Measurements from ENCODE around the gene ZNF304. TPM values are rescaled to one million over a fixed set of nuclear protein-coding genes. Genes with fewer than 3 reads are reported as not detected.

Gene ZNF304
- total RNA-seq, 2 donors from 2014 or later: 6.6 to 8.2 TPM

DNA sequence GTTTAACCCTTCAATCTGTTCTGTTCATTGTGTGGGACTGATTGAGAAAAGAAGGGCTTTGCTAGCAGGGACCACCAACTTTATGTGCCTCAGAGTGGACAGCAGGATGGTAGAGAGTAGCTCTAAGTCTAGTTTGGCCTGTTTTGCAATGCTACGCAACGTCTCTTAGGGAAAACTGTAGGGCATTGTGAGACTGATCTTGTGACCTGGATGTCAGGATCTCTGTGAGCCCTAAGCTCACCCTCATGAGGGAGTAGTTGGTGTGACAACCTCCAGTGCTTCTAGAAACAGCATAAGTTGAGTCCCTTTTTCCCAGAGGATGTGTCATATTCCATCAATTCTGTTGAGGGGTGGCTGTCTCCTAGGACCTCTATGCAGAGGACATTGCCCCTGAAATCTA, 40.3 kb upstream of the ZNF304 start:
- no peak for TF ChIP-seq CTCF (IDR thresholded peaks at IDR 0.05)
- no peak for DNase-seq (ENCODE audit: low spot score)
- Histone ChIP-seq H3K27me3 (no peaks in the 10 kb centered on the region), H3K9me3 (no peaks in the 10 kb centered on the region), H3K4me3 (no peak overlapping the region), H3K36me3 (no peaks in the 10 kb centered on the region), H3K27ac (no peak overlapping the region), H3K4me1 (no peaks in the 10 kb centered on the region)

GRCh38 chr19:57314146-57314545, 36.9 kb upstream of the ZNF304 start:
- DNase-seq (ENCODE audit: low spot score): no peak
- H3K4me3 ChIP-seq: no peak overlapping the region
- no peaks in the 10 kb centered on the region for H3K9me3 ChIP-seq
- H3K4me1 ChIP-seq: peaks cover 0 to 2% of the 10 kb centered on the region in 2 donors
- H3K27ac ChIP-seq: no peak overlapping the region
- no peaks in the 10 kb centered on the region for H3K36me3 ChIP-seq
- no peaks in the 10 kb centered on the region for H3K27me3 ChIP-seq
- TF ChIP-seq CTCF (IDR thresholded peaks at IDR 0.05): no peak

- Histone ChIP-seq H3K27ac (no peak overlapping the region), H3K4me1 (peaks cover 0 to 23% of the 10 kb centered on the region in 2 donors), H3K36me3 (no peaks in the 10 kb centered on the region), H3K27me3 (no peaks in the 10 kb centered on the region), H3K9me3 (no peaks in the 10 kb centered on the region), H3K4me3 (peak overlapping the region; percentile 26 to 39)
- no peak for DNase-seq (ENCODE audit: low spot score)
- no peak for TF ChIP-seq CTCF (IDR thresholded peaks at IDR 0.05)
These were observed 33.6 kb upstream of the ZNF304 start for GRCh38 chr19:57317503-57317902.

GRCh38 chr19:57319869-57320179, 31.2 kb upstream of the ZNF304 start:
- TF ChIP-seq CTCF (IDR thresholded peaks at IDR 0.05): no peak
- H3K4me1 ChIP-seq: peaks cover 0 to 27% of the 10 kb centered on the region in 2 donors
- H3K27ac ChIP-seq: peak overlapping the region; percentile 90 to 92
- H3K36me3 ChIP-seq: peaks cover 15% of the 10 kb centered on the region
- no peaks in the 10 kb centered on the region for H3K9me3 ChIP-seq
- DNase-seq (ENCODE audit: low spot score): no peak
- peak overlapping the region; percentile 83 to 97 for H3K4me3 ChIP-seq
- H3K27me3 ChIP-seq: no peaks in the 10 kb centered on the region

DNA sequence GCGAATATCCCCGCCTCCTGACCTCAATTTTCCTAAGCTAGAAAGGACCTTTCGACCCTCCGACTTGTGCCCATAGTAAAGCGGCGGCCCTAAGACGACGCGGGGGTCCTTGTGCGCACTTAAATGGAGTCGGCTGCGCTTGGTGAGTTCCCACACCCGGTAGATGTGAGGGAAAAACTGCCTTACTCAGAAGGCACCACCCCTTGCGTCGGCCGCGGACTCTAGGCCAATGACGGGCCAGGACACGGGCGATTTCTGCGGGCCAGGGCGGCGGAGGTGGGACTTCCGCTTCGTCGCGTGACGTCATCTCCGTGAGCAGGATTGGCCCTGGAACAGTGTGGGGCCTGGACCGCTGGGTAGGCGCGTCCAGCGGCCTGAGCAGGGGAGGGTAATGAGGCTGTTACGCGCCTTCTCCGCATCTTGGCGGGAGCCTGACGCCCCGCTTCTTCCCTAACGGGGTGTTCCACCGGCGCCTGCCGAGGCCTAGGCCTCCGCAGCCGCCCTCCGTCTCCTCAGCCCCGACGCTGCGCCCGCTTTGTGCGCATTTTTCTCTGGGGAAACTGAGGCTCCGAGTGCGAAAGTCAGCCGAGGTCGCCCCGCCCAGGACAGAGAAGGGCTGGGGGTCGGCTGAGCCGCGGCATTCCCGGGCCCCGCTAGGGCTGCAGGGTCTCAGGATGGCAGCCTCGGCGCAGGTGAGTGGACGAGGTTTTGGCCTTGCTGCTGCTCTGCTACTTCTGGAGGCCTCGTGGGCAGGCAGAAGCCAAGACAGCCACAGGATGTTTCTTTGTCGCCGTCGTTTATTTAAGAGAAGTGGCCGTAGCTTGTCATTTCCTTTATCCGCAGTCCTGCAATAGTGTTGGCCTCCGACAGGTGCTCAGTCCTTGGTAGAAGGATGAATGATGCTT, 30.6 kb upstream of the ZNF304 start, which contains the start of gene ZNF543:
TSS of gene ZNF543 (plus strand) at position 293 of the 905 bp plus-strand sequence. CDS start at position 675, 382 bp downstream.
- DNase-seq (ENCODE audit: low spot score): peak; percentile 98
- no peak for TF ChIP-seq CTCF (IDR thresholded peaks at IDR 0.05)
- Histone ChIP-seq H3K36me3 (peaks cover 21% of the 10 kb centered on the region), H3K27ac (peak within 1 kb of the TSS; percentile 90 to 92), H3K27me3 (no peaks in the 10 kb centered on the region), H3K9me3 (no peaks in the 10 kb centered on the region), H3K4me1 (peaks cover 0 to 27% of the 10 kb centered on the region in 2 donors), H3K4me3 (peak within 1 kb of the TSS; percentile 83 to 97)
